Keratinocyte (primary cell): ENCODE measurements around the gene DDX41.

Experiments
- CTCF ChIP-seq, 3 experiments: IDR thresholded peaks in 1 of 3; conservative IDR thresholded peaks in 1 of 3; optimal IDR thresholded peaks in 1 of 3; 2 replicates in 2 of 3; 3 replicates in 1 of 3; pipeline versions ENCODE3 to v1.5.1; 2011; ENCODE audit warnings: low read length in 3 of 3, mild to moderate bottlenecking in 3 of 3, moderate library complexity in 2 of 3, control low read depth in 1 of 3, inconsistent platforms in 1 of 3; ENCODE audit not compliant: insufficient read depth in 2 of 3; ENCODE audit errors: extremely low read depth in 1 of 3
- EZH2 ChIP-seq: IDR thresholded peaks from one replicate; pipeline ENCODE4 v1.6.1; 2012; ENCODE audit warnings: inconsistent platforms, mild to moderate bottlenecking, low read length, moderate library complexity

GRCh38 chr5:177498013-177498787 is 18.6 kb downstream of the DDX41 start:
- TF ChIP-seq CTCF (optimal IDR thresholded peaks at IDR 0.05 in 1 of 3, IDR thresholded peaks at IDR 0.05 in 1 of 3, conservative IDR thresholded peaks at IDR 0.05 in 1 of 3; ENCODE audit: extremely low read depth in 1 of 3, insufficient read depth in 2 of 3, low read length in 3 of 3) (no peak), EZH2 (peak; percentile 26)
